GM19351 (cell line): ENCODE results near the gene CREB3L2.
"Not testable (repeated sequence)": the region's sequence is repeated elsewhere in the genome, so short reads cannot be mapped to it uniquely, and the experiment has no call there.

Experiments used
- ATAC-seq: cut with Tn5 transposase; IDR thresholded peaks from one replicate; pipeline ENCODE4 v1.9.1; 2021; ENCODE audit warnings: mild to moderate bottlenecking, moderate library complexity; ENCODE audit not compliant: unreplicated experiment

Gene CREB3L2

GRCh38 chr7:137935884-137936508 lies 65.9 kb downstream of the CREB3L2 start:
- no peak for ATAC-seq

- peak; percentile 90 for ATAC-seq
These were observed 66.7 kb downstream of the CREB3L2 start for GRCh38 chr7:137934941-137935883.

- no peak for ATAC-seq
These were observed 67.6 kb downstream of the CREB3L2 start for GRCh38 chr7:137934176-137934826.

- ATAC-seq: no peak
These were observed 68.4 kb downstream of the CREB3L2 start for GRCh38 chr7:137933270-137934017.

GRCh38 chr7:137932881-137933269 lies 69.0 kb downstream of the CREB3L2 start:
- no peak for ATAC-seq

GRCh38 chr7:137931823-137932222 lies 70.1 kb downstream of the CREB3L2 start:
- ATAC-seq: no peak

GRCh38 chr7:137930581-137930980 lies 71.3 kb downstream of the CREB3L2 start:
- no peak for ATAC-seq

- ATAC-seq: no peak
These were observed 73.3 kb downstream of the CREB3L2 start for GRCh38 chr7:137928626-137929025.

- ATAC-seq: no peak
These were observed 74.5 kb downstream of the CREB3L2 start for GRCh38 chr7:137927386-137927785.

GRCh38 chr7:137926206-137926605 lies 75.7 kb downstream of the CREB3L2 start:
- ATAC-seq: not testable (repeated sequence)

GRCh38 chr7:137925754-137926153 lies 76.1 kb downstream of the CREB3L2 start:
- no peak for ATAC-seq

GRCh38 chr7:137925091-137925490 lies 76.8 kb downstream of the CREB3L2 start:
- no peak for ATAC-seq

GRCh38 chr7:137923380-137923779 lies 78.5 kb downstream of the CREB3L2 start:
- ATAC-seq: no peak

- ATAC-seq: no peak
These were observed 81.1 kb downstream of the CREB3L2 start for GRCh38 chr7:137920637-137921399.

GRCh38 chr7:137919987-137920386 lies 81.9 kb downstream of the CREB3L2 start:
- ATAC-seq: no peak

- no peak for ATAC-seq
These were observed 84.8 kb downstream of the CREB3L2 start for GRCh38 chr7:137916980-137917645.

GRCh38 chr7:137916564-137916963 lies 85.3 kb downstream of the CREB3L2 start:
- no peak for ATAC-seq

- ATAC-seq: no peak
These were observed 86.6 kb downstream of the CREB3L2 start for GRCh38 chr7:137915266-137915665.

- ATAC-seq: no peak
These were observed 87.9 kb downstream of the CREB3L2 start for GRCh38 chr7:137913985-137914384.

GRCh38 chr7:137909042-137909441 lies 92.8 kb downstream of the CREB3L2 start:
- ATAC-seq: no peak
